Superior temporal gyrus (tissue), 1 donor: ENCODE measurements around the gene RFC3.
A peak's percentile ranks its signal among the peaks of the same experiment; 100 is the strongest.
"Not testable (repeated sequence)": the region's sequence is repeated elsewhere in the genome, so short reads cannot be mapped to it uniquely, and the experiment has no call there.

Experiments
- DNase-seq: peaks from one replicate; pipeline ENCODE4 v3.0.0-alpha.2; 2016; ENCODE audit errors: extremely low spot score

The RFC3 gene, protein sequence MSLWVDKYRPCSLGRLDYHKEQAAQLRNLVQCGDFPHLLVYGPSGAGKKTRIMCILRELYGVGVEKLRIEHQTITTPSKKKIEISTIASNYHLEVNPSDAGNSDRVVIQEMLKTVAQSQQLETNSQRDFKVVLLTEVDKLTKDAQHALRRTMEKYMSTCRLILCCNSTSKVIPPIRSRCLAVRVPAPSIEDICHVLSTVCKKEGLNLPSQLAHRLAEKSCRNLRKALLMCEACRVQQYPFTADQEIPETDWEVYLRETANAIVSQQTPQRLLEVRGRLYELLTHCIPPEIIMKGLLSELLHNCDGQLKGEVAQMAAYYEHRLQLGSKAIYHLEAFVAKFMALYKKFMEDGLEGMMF

DNA sequence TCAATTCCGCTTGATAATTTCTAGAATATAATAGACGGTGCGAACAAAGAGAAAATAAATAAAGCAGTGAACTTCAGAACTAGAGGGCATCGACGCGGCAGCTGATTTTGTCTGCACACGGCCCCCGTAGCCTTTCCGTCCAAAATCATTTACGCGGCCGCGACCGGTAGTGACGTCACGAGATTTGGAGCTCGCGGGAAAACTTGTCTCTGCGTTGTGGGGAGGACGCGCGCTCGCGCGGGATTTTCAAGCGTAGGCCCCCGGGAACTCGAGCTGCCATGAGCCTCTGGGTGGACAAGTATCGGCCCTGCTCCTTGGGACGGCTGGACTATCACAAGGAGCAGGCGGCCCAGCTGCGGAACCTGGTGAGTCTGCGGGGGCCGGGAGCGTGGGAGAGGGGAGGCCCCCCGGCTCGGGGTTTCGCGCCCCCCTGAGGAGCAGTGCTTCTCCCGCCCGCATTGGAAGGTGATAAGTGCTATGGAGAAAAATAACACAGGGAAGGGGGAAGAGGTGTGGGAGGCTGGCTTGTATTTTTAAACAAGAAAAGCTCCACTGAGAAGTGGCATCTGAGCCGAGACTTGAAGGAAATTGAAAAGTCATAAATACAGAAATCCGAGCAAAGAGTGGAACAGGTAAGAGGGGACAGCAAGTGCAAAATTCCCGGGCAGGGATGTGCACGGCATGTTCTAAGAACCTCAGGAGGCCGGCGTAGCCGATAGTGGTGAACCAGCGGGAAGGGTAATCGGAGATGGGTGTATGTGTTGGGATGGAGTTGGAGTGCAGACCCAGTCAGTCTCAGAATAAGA lies at the start of gene RFC3:
RFC3 (plus strand) TSS at position 249 of the 806 bp plus-strand sequence; CDS start at position 279, 30 bp downstream.
- peak; percentile 96 for DNase-seq

- no peak for DNase-seq
Measured at GRCh38 chr13:33771296-33771695, 46.7 kb upstream of the RFC3 start.

GRCh38 chr13:33773790-33774462 lies 44.0 kb upstream of the RFC3 start:
- DNase-seq = no peak

DNA sequence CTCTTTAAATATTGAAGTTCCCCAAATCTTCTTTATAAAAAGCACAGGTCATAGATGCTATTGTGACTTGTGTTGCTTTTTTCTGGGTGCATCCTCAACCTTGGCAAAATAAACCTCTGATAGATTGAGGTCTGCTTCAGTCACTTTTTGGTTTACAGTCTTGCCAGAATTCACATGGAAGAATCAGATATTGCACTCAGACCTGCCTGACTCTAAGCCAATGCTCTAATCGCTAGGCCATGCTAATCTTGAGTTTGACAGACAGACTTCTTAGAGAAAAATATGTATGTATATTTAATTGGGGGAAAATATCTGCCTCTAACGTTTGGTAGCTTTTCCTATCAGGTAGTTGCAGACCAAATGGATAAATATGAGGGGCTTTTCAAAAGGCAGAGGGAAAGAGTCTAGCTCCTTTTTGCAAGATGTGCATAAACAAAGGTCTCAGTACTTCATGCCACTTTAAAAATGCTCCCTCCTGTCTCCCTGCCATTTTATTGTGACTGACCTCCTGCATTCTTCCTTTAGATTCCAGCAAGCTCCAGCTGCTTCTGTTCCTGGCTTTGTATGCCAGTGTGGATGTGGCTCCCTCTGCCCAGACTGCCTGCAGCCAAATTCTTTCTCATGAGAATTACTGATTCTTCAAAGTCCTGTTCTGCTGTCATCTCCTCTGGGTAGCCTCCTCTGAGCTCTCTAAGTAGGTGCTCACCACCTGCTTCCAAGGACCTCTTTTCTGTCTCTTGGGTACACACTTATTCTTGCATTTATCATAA lies 42.4 kb upstream of the RFC3 start:
- DNase-seq = no peak

GRCh38 chr13:33776239-33776881 lies 41.6 kb upstream of the RFC3 start:
- DNase-seq = no peak

- no peak for DNase-seq
Measured at GRCh38 chr13:33782631-33783030, 35.3 kb upstream of the RFC3 start.

- DNase-seq = not testable (repeated sequence)
Measured at GRCh38 chr13:33783212-33783611, 34.7 kb upstream of the RFC3 start.

- no peak for DNase-seq
Measured at GRCh38 chr13:33784738-33785137, 33.2 kb upstream of the RFC3 start.

- DNase-seq = no peak
Measured at GRCh38 chr13:33785384-33785783, 32.6 kb upstream of the RFC3 start.

DNA sequence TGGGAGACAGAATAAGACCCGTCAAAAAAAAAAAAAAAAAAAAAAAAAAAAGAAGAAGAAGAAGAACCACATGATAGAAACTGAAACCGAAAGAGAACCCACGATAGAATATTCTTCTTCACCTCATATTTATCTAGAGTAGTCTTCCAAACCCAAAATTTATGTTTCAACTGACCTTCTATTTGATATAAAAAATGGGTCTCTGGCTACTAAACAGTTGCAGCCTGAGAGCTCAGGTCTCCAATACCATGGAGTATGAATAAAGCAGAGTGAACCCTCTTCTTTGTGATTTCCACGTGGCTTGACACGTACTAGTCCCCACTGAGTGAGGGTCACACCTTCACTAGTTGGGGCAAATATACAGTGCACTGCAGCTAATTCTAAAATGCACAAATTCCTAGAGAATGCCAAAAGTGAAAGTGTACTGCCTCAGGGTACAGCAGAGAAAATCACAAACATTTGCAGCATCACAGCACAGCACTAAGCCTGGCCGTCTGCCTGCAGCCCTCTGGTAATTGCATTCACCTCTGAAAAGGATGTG lies 30.8 kb upstream of the RFC3 start:
- DNase-seq = no peak

GRCh38 chr13:33789066-33789606 lies 28.8 kb upstream of the RFC3 start:
- no peak for DNase-seq

DNA sequence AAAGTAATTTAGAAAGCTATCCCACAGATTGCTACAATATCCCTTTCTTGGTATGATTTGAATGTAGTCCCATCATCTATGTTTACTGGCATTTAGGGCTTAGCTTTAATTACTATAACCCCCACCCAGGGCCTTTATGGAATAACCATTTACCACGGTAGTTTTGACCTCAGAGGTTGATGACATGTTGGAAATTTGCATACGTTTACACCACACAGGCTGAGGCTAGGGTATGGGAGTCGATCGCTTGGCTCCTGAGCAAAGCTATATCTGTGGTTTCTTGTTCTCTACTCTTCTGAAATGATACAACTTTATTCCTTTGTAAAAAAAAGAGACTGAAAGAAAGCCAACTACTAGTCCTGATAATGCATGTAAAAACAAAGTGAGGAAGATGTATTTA lies 28.2 kb upstream of the RFC3 start:
- no peak for DNase-seq

- DNase-seq = no peak
Measured at GRCh38 chr13:33793726-33794125, 24.2 kb upstream of the RFC3 start.

GRCh38 chr13:33794576-33794975 lies 23.4 kb upstream of the RFC3 start:
- DNase-seq = no peak

GRCh38 chr13:33796095-33796494 lies 21.9 kb upstream of the RFC3 start:
- no peak for DNase-seq

DNA sequence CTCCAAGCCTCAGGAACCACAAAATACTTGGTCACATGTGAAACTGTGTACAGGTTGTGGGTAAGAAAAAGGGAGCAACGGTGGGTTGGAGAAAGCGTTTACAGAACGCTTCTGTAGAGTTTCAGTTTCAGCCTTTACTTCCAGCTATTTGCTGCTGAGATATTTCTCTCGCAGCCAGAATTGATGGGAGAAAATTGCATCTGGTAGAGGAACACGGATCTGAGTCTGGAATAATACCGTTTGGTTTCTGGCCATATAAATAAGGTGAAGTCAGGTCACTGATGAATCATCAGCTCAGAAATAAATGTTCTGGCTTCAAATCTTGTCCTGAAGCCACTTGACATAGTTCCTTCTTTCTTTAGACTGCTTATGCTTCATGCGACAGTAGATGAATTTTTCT lies 20.3 kb upstream of the RFC3 start:
- DNase-seq = peak; percentile 56

DNA sequence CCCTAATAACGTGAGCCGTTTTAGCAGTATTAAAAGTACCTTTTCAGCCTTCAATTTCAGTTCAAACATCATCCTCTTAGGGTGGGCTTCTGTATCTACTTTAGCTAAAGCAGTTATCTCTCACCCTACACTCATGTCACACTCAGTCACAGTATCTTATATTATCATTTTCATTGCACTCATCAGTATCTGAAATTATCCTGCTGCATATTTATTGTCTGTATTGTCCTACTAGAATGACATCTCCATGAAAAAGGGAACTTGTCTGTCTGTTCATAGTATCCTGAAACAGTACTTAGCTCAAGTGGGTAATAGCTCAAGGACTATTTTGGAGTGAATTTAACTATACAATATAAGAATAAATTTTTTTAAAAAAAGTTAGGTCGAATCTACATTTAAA lies 19.9 kb upstream of the RFC3 start:
- DNase-seq = no peak

DNA sequence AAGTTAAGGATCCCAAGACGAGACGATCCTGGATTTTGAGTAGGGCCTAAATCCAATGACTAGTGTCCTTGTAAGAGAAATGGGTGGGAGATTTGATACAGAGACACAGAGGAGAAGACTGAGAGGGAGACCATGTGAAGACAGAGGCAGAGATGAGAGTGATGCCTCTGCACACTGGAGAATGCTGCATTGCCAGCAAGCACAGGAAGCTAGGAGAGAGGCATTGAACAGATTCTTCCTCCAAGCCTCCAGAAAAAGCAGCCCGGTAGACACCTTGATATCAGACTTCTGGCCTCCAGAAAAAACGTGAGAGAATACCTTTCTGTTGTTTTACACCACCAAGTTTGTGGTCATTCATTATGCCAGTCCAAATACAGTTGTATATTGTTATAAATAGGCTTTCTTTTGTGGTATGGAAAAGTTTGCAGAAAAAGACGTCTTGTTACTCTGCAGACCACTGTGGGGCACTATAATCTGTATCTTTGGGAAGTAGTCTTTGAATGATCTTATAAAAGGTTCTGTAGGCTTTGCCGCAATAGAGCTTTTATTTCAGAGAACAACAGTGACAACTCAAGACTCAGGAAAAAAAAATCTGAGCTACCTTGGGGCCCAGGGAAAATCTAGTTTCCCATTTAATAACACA lies 17.9 kb upstream of the RFC3 start:
- peak; percentile 73 for DNase-seq

GRCh38 chr13:33800646-33801186 lies 17.2 kb upstream of the RFC3 start:
- DNase-seq = no peak
